MCF 10A (cell line): ENCODE results near the gene TMEM119. TPM values are rescaled to one million over a fixed set of nuclear protein-coding genes. Genes with fewer than 3 reads are reported as not detected.

Source experiments
- BruUV-seq: library from RNA; stranded (reverse); fragments of 400-500 nt; replicated peaks from 2 replicates; lab custom pipeline; 2021; lab: Mats Ljungman, UMichigan
- CTCF ChIA-PET: fragments of 300-600 bp; sonication (Branson Sonifier 250); formaldehyde crosslinking; extraction: SDS; loops from one replicate; lab custom pipeline; 2021; ENCODE audit warnings: antibody characterized with exemption, inconsistent platforms; lab: Yijun Ruan, JAX
- POLR2A ChIA-PET: fragments of 300-600, 350-650 bp; sonication (Branson Sonifier 250); formaldehyde crosslinking; extraction: SDS; loops from one replicate; lab custom pipeline; 2020; ENCODE audit warnings: antibody characterized with exemption, inconsistent platforms; lab: Yijun Ruan, JAX
- DNase-seq: peaks from one replicate; pipeline ENCODE4 v3.0.0-alpha.2; 2018; ENCODE audit not compliant: unreplicated experiment
- H3K27ac Mint-ChIP-seq: one replicate; pipeline ENCODE4 v1.8.0; 2022; ENCODE audit warnings: mild to moderate bottlenecking, low read depth, mixed read lengths; ENCODE audit not compliant: unreplicated experiment
- H3K27me3 Mint-ChIP-seq: one replicate; pipeline ENCODE4 v1.8.0; 2022; ENCODE audit warnings: mixed read lengths; ENCODE audit not compliant: insufficient read depth, unreplicated experiment
- H3K36me3 Mint-ChIP-seq: one replicate; pipeline ENCODE4 v1.8.0; 2022; ENCODE audit warnings: mild to moderate bottlenecking, moderate library complexity, mixed read lengths; ENCODE audit not compliant: insufficient read depth, unreplicated experiment
- H3K4me1 Mint-ChIP-seq: one replicate; pipeline ENCODE4 v1.8.0; 2022; ENCODE audit warnings: mixed read lengths; ENCODE audit not compliant: insufficient read depth, unreplicated experiment
- H3K4me3 Mint-ChIP-seq: one replicate; pipeline ENCODE4 v1.8.0; 2022; ENCODE audit warnings: mild to moderate bottlenecking, moderate library complexity, mixed read lengths; ENCODE audit not compliant: unreplicated experiment
- H3K9me3 Mint-ChIP-seq: one replicate; pipeline ENCODE4 v1.8.0; 2022; ENCODE audit warnings: mixed read lengths; ENCODE audit not compliant: unreplicated experiment
- CTCF ChIP-seq: fragments of 200-600 bp; IDR thresholded peaks from one replicate; pipeline ENCODE4 v1.8.0; 2022; ENCODE audit warnings: antibody characterized with exemption, mild to moderate bottlenecking; ENCODE audit not compliant: unreplicated experiment
- intact Hi-C: fragments of 100-400 bp; cut with micrococcal nuclease; formaldehyde crosslinking; loops from 2 replicates; pipeline ENCODE4 v1.14.1; 2022
- total RNA-seq: library from RNA; stranded (reverse); gene quantifications from 2 replicates; pipeline ENCODE4 v1.2.3, GENCODE V29; 2022

TMEM119 gene
- total RNA-seq, 1 experiment from 2014 or later = not detected

- no peak for TF ChIP-seq CTCF
- CTCF ChIA-PET = interaction anchor here (0.7 to 6.2 kb wide), 6 partner anchors 13 to 712 kb away, joined by 3 to 64 read pairs (median 4); no protein-coding TSS in a partner anchor
- intact Hi-C loops = no loop called here
- POLR2A ChIA-PET = interaction anchor here (0.6 to 4.3 kb wide), 8 partner anchors 9 to 477 kb away, joined by 3 to 29 read pairs (median 4); partner anchors contain the start of genes ISCU and SART3
- Mint-ChIP-seq H3K27ac (peak overlapping the region; percentile 1), H3K4me1 (peaks cover 15% of the 10 kb centered on the region), H3K9me3 (no peaks in the 10 kb centered on the region), H3K4me3 (no peak overlapping the region), H3K36me3 (no peaks in the 10 kb centered on the region), H3K27me3 (no peaks in the 10 kb centered on the region)
- DNase-seq = peak; percentile 92
- BruUV-seq = no TSS peak
Observed at GRCh38 chr12:108630481-108631207, 32.8 kb upstream of the TMEM119 start.

- ChIA-PET CTCF (interaction anchor here (1.1 to 6.2 kb wide), 3 partner anchors 12 to 173 kb away, joined by 3 to 64 read pairs (median 5); no protein-coding TSS in a partner anchor), POLR2A (interaction anchor here (0.6 to 4.3 kb wide), 6 partner anchors 9 to 168 kb away, joined by 3 to 29 read pairs (median 3); partner anchors contain the start of genes ISCU and SART3)
- intact Hi-C loops = no loop called here
- Mint-ChIP-seq H3K4me1 (peaks cover 15% of the 10 kb centered on the region), H3K4me3 (no peak overlapping the region), H3K27ac (peak overlapping the region; percentile 1), H3K9me3 (no peaks in the 10 kb centered on the region), H3K36me3 (no peaks in the 10 kb centered on the region), H3K27me3 (no peaks in the 10 kb centered on the region)
- TF ChIP-seq CTCF = no peak
- no TSS peak for BruUV-seq
- DNase-seq = peak; percentile 81
Observed at GRCh38 chr12:108629824-108630476, 32.1 kb upstream of the TMEM119 start.

GRCh38 chr12:108629151-108629550, 31.3 kb upstream of the TMEM119 start:
- H3K4me1 Mint-ChIP-seq = peaks cover 15% of the 10 kb centered on the region
- intact Hi-C loops = no loop called here
- no peak for TF ChIP-seq CTCF
- no peak overlapping the region for H3K27ac Mint-ChIP-seq
- ChIA-PET CTCF (interaction anchor here (6.2 kb wide), 1 partner anchor 11 kb away, joined by 64 read pairs; no protein-coding TSS in a partner anchor), POLR2A (interaction anchor here (0.6 to 4.3 kb wide), 3 partner anchors 13 to 68 kb away, joined by 3 to 29 read pairs (median 3); partner anchors contain the start of genes ISCU and SART3)
- H3K9me3 Mint-ChIP-seq = no peaks in the 10 kb centered on the region
- no TSS peak for BruUV-seq
- no peaks in the 10 kb centered on the region for H3K36me3 Mint-ChIP-seq
- DNase-seq = no peak
- H3K4me3 Mint-ChIP-seq = no peak overlapping the region
- no peaks in the 10 kb centered on the region for H3K27me3 Mint-ChIP-seq
